GM19452 (cell line): Measurements from ENCODE around the gene SCAMP3.
A peak's percentile ranks its signal among the peaks of the same experiment; 100 is the strongest.

Experiments used
- ATAC-seq: cut with Tn5 transposase; IDR thresholded peaks from one replicate; pipeline ENCODE4 v1.9.1; 2021; ENCODE audit not compliant: unreplicated experiment

SCAMP3 gene

GRCh38 chr1:155285631-155286044 is 23.5 kb upstream of the SCAMP3 start:
- ATAC-seq, result no peak

DNA sequence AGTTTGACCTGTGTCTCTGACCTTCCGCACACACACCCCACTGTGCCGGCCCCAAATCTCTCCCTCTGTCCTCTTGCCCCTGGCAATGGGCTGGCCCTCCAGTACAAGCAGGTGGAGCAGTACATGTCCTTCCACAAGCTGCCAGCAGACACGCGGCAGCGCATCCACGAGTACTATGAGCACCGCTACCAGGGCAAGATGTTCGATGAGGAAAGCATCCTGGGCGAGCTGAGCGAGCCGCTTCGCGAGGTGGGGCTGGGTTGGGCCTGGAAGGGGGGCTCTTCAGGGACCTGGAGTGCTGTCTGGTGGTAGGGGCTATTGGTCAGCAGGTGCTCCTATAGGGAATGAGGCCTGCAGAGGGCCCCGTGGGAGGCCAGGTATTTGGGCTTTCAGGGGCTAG is 22.9 kb upstream of the SCAMP3 start:
- no peak for ATAC-seq

DNA sequence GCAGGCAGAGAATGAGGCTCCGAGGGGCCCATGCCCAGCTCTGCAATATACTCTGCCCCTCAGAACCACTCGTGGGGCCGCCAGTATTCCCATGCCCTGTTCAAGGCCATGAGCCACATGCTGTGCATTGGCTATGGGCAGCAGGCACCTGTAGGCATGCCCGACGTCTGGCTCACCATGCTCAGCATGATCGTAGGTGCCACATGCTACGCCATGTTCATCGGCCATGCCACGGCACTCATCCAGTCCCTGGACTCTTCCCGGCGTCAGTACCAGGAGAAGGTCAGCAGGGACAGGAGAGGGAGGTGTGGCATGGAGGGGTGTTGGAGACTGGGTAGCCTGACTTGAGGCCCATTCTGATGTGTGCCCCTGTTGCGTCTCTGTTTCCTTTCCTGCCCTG is 22.3 kb upstream of the SCAMP3 start:
- no peak for ATAC-seq

- no peak for ATAC-seq
Observed at GRCh38 chr1:155282488-155283091, 20.4 kb upstream of the SCAMP3 start.

DNA sequence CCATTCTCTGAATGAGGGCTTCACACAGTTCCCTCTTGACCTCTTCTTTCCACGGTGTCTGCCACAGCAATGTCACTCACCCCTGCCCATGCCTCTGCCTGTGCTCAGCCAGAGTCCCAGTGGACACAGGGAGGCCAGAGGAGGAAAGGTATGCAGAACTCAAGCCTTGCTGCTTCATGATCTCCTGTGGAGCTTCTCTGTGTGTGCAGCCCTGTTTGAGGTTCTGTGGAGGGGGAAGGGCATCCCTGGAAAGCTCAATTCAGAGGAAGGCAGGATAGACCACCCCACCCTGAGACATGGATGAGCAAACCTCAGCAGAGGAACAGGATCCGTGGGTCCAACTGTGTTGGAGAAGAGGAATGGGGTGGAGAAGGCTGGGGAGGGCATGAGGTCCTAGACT is 17.1 kb upstream of the SCAMP3 start:
- ATAC-seq, result no peak

- no peak for ATAC-seq
Observed at GRCh38 chr1:155278689-155279160, 16.6 kb upstream of the SCAMP3 start.

DNA sequence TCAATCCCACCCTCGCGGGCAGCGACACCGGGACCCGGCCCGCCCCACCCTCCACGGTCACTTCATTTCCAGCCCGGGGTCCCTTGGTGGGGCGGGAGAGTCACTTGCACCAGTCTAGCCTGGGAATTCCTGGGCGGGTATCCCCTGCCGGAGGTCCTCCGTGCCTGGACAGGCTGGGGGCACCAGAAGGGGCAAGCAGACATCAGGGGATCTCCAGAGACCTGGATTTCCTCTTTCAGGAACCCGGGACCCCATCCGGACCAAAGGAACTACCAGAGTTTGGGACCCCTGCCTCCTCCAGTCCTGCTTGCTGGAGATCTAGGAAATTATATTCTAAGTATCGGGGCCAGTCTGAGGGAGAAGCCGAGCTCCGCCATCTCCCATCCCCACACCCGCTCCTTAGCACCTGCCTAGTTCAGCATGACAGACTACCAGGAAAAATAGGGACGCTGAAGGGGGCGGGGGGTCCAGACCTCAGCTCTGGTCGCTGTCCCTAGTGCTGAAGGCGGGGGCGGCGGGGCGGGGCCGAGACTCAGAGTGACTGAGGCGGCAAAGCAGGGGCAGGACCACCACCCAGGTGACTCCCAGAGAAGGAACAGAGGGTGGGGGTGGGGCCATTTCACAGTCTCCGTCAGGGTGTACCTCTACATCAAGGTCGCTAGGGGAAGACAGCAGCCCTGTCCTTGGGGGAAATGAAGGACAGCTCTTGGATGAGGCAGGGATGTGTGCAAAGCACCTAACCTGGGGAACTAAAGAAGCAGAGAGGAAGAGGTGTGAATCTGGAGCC is 15.9 kb upstream of the SCAMP3 start:
- ATAC-seq, result no peak

DNA sequence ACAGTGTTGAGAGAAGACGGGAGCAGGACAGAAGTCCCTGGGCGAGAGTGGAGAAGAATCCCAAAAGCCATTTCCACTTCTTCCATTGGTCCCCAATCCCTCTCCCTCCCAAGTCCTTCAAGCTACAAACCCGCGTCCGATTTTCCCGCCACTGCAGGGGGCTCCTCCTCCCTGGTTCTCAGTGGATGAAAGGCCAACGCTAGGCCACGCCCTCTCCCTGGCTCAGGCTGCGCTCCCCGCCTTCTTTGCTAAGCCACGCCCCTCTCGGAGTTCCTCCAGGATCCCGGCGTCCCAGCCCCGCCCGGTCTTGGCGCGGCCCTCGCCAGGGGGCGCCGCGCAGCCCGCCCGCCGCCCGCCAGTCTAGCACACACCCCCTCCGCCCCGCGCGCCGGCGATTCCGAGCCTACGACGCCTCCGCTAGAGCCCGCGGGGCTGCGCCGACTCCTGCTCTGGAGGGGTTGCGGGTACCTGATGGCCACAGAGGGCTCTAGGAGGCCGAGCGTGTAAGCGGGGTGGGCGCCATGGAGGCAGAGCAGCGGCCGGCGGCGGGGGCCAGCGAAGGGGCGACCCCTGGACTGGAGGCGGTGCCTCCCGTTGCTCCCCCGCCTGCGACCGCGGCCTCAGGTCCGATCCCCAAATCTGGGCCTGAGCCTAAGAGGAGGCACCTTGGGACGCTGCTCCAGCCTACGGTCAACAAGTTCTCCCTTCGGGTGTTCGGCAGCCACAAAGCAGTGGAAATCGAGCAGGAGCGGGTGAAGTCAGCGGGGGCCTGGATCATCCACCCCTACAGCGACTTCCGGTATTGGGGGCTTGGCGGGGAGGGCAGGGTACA is 15.1 kb upstream of the SCAMP3 start, which contains the start of gene HCN3:
Gene HCN3 (plus strand): TSS at position 394 of the 832 bp plus-strand sequence. CDS start 128 bp downstream, at position 522.
- ATAC-seq, result peak; percentile 46

- peak; percentile 82 for ATAC-seq
Observed at GRCh38 chr1:155273343-155274245, 11.4 kb upstream of the SCAMP3 start, which contains the start of gene CLK2. CLK2 (minus strand) TSS chr1:155273504; CDS start chr1:155270977, 2,527 bp downstream.

- ATAC-seq, result peak; percentile 26
Observed at GRCh38 chr1:155272466-155273342, 10.5 kb upstream of the SCAMP3 start.

DNA sequence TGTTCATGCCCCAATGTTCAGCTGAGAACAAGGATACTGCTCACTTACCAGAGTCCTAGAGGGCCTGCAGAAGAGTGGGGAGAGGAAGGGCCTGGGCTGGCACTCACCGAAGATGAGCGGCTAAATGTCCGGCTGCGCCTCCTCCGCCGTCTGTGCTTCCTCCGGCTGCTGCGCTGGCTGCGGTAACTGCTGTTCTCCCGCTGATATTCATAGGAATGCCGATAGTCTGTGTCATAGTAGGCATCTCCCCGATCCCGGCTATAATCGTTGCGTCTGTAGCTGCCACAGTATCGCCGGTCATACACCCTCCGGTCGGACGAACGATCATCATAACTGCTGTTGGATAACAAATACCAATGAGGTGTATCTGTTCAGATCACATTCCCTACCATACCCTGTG is 7.2 kb upstream of the SCAMP3 start:
- no peak for ATAC-seq

- ATAC-seq, result no peak
Observed at GRCh38 chr1:155268630-155269029, 6.5 kb upstream of the SCAMP3 start.

- no peak for ATAC-seq
Observed at GRCh38 chr1:155267373-155267772, 5.2 kb upstream of the SCAMP3 start.

- no peak for ATAC-seq
Observed at GRCh38 chr1:155266553-155266952, 4.4 kb upstream of the SCAMP3 start.

- no peak for ATAC-seq
Observed at GRCh38 chr1:155263067-155263466, 907 bp upstream of the SCAMP3 start.

- peak; percentile 3 for ATAC-seq
Observed at GRCh38 chr1:155261493-155261851, 688 bp downstream of the SCAMP3 start.

DNA sequence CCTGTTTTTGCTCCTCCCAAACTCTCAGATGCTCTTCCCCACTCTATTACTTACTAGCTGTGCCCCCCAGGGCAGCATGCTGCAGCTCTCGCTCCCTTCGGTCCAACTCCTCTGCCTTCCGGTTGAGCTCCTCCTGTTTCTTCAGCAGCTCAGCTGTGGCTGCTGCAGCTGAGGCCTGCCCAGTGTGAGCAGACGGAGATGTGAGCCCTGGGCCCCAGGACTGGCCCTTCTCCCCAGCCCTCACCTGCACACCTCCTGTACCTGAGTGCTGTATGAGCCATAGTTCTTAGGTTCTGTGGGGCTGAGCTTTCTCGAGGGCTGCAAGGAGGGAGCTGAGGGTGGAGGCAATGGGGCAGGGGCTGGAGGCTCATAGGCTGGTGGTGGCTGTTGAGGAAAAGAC is 1.9 kb downstream of the SCAMP3 start:
- ATAC-seq, result no peak

- no peak for ATAC-seq
Observed at GRCh38 chr1:155256058-155256852, 5.9 kb downstream of the SCAMP3 start.
